Measurements from ENCODE around the gene VASP. TPM values are rescaled to one million over a fixed set of nuclear protein-coding genes. Genes with fewer than 3 reads are reported as not detected.

VASP gene
- polyA plus RNA-seq, 3 donors = 132 to 154 (median 144) TPM

- H3K27me3 ChIP-seq (ENCODE audit: control insufficient read depth in 2 of 2, insufficient read depth in 2 of 2, low read length in 2 of 2) = no peaks in the 10 kb centered on the region
- intact Hi-C loops (cut with micrococcal nuclease) = no loop called here
- Mint-ChIP-seq H3K27me3 (ENCODE audit: low read depth in 3 of 3) (peaks cover 4 to 19% (median 12%) of the 10 kb centered on the region in 3 donors), H3K9me3 (no peaks in the 10 kb centered on the region), H3K4me3 (no peak overlapping the region), H3K36me3 (no peaks in the 10 kb centered on the region), H3K27ac (peak overlapping the region in 1 of 7 donors; percentile 58), H3K4me1 (peaks cover 16% of the 10 kb centered on the region)
- H3K36me3 ChIP-seq (replicated peaks in 1 of 2; ENCODE audit: control insufficient read depth in 1 of 2, insufficient read depth in 2 of 2, low read length in 2 of 2) = no peaks in the 10 kb centered on the region
- TF ChIP-seq CTCF (IDR thresholded peaks at IDR 0.05) = no peak
- H3K79me2 ChIP-seq (ENCODE audit: insufficient read depth, low read length) = no peaks in the 10 kb centered on the region
- no peaks in the 10 kb centered on the region for H4K20me1 ChIP-seq (ENCODE audit: insufficient read depth, low read length)
- H3K4me2 ChIP-seq (replicated peaks; ENCODE audit: extremely low read depth, low read length, poor library complexity, severe bottlenecking) = no peak overlapping the region
- peak in 1 of 3 donors; percentile 13 for DNase-seq
- no peak overlapping the region for H3K4me3 ChIP-seq (replicated peaks in 1 of 3; ENCODE audit: low read depth in 2 of 3, low read length in 3 of 3)
- no peaks in the 10 kb centered on the region for H3K9me3 ChIP-seq (replicated peaks in 1 of 2; ENCODE audit: control insufficient read depth in 1 of 2, insufficient read depth in 1 of 2, low read length in 2 of 2)
- 80% methylated on average over 7 of the region's 13 CpGs for WGBS (ENCODE audit: insufficient coverage)
- no peak overlapping the region for H3K27ac ChIP-seq (ENCODE audit: low read depth in 1 of 2, low read length in 2 of 2)
- H3K4me1 ChIP-seq (ENCODE audit: control insufficient read depth in 1 of 2, insufficient read depth in 2 of 2, low read length in 2 of 2) = peaks cover 7 to 11% of the 10 kb centered on the region in 2 donors
- no peak overlapping the region for H2AFZ ChIP-seq (ENCODE audit: insufficient read depth, low read depth, low read length, poor library complexity, severe bottlenecking)
- no peak overlapping the region for H3K9ac ChIP-seq (ENCODE audit: insufficient read depth, low read length, poor library complexity, severe bottlenecking)
These were observed 22.9 kb upstream of the VASP start for GRCh38 chr19:45484273-45484945.

GRCh38 chr19:45485305-45486077 is 21.8 kb upstream of the VASP start:
- Mint-ChIP-seq H3K4me1 (peaks cover 18% of the 10 kb centered on the region), H3K36me3 (no peaks in the 10 kb centered on the region), H3K27ac (peak overlapping the region in 6 of 7 donors; percentile 74 to 95 (median 86)), H3K4me3 (peak overlapping the region; percentile 87 to 91), H3K27me3 (ENCODE audit: low read depth in 3 of 3) (peaks cover 5 to 19% (median 10%) of the 10 kb centered on the region in 3 donors), H3K9me3 (no peaks in the 10 kb centered on the region)
- Histone ChIP-seq H4K20me1 (ENCODE audit: insufficient read depth, low read length) (no peaks in the 10 kb centered on the region), H3K27ac (ENCODE audit: low read depth in 1 of 2, low read length in 2 of 2) (peak overlapping the region in 1 of 2 donors; percentile 48), H3K9ac (ENCODE audit: insufficient read depth, low read length, poor library complexity, severe bottlenecking) (peak overlapping the region; percentile 32), H3K4me1 (ENCODE audit: control insufficient read depth in 1 of 2, insufficient read depth in 2 of 2, low read length in 2 of 2) (peaks cover 7 to 11% of the 10 kb centered on the region in 2 donors), H3K4me3 (replicated peaks in 1 of 3; ENCODE audit: low read depth in 2 of 3, low read length in 3 of 3) (peak overlapping the region; percentile 74 to 92 (median 75)), H3K27me3 (ENCODE audit: control insufficient read depth in 2 of 2, insufficient read depth in 2 of 2, low read length in 2 of 2) (no peaks in the 10 kb centered on the region), H3K36me3 (replicated peaks in 1 of 2; ENCODE audit: control insufficient read depth in 1 of 2, insufficient read depth in 2 of 2, low read length in 2 of 2) (no peaks in the 10 kb centered on the region), H3K9me3 (replicated peaks in 1 of 2; ENCODE audit: control insufficient read depth in 1 of 2, insufficient read depth in 1 of 2, low read length in 2 of 2) (no peaks in the 10 kb centered on the region), H3K4me2 (replicated peaks; ENCODE audit: extremely low read depth, low read length, poor library complexity, severe bottlenecking) (peak overlapping the region; percentile 91), H3K79me2 (ENCODE audit: insufficient read depth, low read length) (no peaks in the 10 kb centered on the region), H2AFZ (ENCODE audit: insufficient read depth, low read depth, low read length, poor library complexity, severe bottlenecking) (peak overlapping the region; percentile 90)
- 0% methylated on average over 30 of the region's 35 CpGs for WGBS (ENCODE audit: insufficient coverage)
- DNase-seq = peak; percentile 89 to 97 (median 93)
- peak; percentile 92 for TF ChIP-seq CTCF (IDR thresholded peaks at IDR 0.05)
- intact Hi-C loops (cut with micrococcal nuclease) = loop anchor here in 1 of 2 donors (1.0 kb wide), 1 partner anchor 80 kb away; the partner anchor contains the start of gene PPP1R13L
